GM19025 (cell line): ENCODE results near the gene SIRT6.
"Not testable (repeated sequence)": the region's sequence is repeated elsewhere in the genome, so short reads cannot be mapped to it uniquely, and the experiment has no call there.

Experiments used
- ATAC-seq: cut with Tn5 transposase; IDR thresholded peaks from one replicate; pipeline ENCODE4 v1.9.1; 2021; ENCODE audit warnings: mild to moderate bottlenecking, low read depth, moderate library complexity; ENCODE audit not compliant: unreplicated experiment

SIRT6 gene

DNA sequence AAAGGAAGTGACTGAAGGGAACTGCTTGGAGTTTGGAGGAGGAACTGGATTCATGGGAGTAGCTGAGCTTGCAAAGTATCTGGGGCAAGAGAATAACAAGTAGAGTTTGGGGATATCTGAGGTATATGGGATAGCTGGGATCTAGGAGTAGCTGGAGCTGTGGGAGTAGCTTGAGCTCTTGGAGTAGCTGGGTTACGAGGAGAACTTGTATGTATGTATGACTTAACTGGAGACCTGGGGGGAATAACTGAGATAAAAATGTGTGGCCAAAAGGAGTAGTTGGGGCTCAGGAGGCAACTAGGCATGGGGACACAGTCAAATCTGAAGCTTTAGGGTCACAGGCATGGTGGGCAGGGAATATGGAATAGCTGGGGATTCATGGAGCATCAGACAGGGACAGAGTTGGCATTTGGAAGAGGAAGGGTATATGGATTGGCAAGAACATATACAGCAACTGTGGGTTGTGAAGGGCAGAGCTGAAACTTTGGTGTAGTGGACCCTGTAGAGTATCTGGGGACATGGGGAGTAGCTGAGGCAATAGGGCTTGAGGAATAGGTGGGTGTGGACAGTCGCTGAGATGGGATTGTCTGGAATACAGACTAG is 18.7 kb upstream of the SIRT6 start:
- ATAC-seq: no peak

DNA sequence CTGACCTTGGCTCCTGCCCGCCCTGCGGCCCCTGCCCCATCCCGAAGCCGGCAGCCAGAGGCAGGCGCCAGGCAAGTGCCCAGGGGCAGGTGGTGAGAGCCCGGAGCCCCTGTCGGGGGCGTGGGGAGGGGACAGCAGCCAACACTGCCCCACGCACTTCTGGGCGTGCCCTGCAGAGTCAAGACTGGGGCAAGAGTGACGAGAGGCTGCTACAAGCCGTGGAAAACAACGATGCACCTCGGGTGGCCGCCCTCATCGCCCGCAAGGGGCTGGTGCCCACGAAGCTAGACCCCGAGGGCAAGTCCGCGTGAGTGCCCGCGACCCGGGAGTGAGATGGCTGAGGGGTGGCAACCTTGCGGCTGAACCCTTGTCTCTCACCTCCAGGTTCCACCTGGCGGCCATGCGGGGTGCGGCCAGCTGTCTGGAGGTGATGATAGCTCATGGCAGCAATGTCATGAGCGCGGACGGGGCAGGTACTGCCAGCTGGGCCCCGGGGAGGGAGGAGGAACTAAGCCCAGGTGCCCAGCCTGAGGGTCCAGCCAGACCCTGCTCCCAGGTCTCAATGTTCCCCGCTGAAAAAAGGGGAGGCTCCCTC is 17.4 kb upstream of the SIRT6 start:
- no peak for ATAC-seq

DNA sequence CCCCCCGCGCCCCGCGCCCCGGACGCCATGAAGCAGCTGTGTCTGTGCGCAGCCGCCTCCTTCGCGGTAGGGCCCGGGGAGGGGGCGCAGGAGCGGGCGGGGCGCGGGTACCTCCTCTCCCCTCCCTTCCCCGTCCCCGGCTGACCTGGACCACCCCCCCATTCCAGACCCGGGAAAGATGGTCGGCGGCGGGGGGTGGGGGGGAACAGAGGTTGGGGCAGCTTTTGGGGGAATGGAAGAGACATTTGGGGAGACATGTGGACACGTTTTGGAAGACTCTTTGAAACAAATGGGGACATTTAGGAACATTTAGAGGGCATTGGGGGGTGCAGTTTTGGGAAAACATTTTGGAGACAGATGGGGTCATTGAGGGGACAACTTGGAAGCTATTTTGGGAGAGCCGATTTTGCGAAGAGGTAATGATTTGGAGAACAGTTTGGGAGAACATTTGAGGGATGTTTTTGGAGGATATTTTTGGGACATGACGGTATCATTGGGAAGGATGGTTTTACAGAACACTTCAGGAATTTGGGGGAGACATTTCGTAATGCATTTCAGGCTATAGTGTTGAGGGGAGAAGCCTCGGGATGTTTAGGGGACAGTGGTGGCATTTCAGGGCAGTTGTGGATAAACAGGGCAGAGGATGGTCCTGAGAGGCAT is 16.2 kb upstream of the SIRT6 start:
- ATAC-seq: no peak

DNA sequence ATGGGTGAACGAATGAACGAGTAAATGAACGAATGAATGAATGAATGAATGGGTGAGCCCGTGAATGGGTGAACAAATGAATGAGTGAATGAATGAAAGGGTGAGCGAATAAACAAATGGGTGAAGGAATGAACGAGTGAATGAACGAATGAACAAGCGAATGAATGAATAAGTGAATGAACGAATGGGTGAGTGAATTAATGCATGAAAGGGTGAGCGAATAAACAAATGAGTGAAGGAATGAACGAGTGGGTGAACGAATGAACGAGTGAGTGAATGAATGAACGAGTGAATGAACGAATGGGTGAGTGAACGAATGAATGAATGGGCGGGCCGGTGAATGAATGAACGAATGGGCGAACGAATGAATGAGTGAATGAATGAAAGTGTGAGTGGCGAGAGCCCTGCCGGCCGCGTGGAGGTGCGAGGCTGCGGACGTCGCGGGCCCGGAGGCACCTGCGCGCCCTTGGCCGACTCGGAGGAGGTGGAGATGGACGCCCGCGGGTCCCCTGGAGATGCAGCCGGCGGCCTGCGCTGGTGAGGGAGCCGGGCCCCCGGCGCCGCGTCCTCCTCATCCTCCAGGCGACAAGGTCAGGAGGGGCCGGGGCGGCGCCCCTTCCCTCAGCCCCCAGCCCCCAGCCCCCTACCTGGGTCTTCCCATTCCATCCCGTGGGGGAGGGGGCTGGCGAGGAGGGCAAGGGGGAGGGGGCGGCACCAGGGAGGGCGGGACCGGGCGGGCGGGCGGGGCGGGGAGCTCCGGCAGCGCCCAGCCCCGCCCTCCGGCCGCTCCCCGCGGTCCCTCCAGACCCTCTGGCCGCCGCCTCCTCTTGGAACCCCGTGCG is 15.5 kb upstream of the SIRT6 start:
- no peak for ATAC-seq

DNA sequence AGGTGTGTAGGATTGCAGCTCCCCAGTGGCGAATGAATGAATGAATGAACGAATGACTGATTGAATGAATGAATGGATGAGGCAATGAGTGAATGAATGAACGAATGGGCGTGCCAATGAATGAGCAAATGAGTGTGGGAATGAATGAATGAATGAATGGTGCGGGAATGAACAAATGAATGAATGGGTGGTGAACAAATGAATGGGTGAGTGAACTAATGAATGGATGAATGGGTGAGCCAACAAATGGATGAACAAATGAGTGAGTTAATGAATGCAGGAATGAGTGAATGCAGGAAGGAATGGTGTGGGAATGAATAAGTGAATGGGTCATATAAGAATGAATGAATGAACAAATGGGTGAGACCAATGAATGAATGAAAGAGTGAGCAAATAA is 14.9 kb upstream of the SIRT6 start:
- no peak for ATAC-seq

DNA sequence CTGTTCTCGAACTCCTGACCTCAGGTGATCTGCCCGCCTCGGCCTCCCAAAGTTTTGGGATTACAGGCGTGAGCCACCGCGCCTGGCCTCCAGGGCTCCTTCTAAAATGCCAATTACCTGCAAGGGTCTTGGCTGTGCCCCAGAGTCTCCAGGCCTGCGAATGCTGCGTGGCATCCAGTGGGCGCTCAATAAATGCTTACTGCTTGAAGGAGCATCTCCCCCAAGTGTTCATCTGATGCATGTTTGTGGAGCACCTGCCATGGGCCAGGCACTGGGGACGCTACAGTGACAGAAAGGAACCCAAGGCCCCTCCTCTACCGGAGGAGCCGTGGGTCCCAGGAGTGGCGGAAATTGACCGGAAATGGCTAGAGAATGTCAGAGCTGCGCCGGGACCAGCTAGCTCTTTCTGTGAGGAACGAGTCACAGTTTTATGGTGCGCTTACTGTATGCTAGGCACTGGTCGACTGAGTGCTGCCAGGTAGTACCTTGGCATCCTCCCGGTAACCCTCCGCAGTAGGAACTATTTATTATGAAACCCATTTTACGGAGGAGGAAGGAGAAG is 14.3 kb upstream of the SIRT6 start:
- ATAC-seq: no peak

DNA sequence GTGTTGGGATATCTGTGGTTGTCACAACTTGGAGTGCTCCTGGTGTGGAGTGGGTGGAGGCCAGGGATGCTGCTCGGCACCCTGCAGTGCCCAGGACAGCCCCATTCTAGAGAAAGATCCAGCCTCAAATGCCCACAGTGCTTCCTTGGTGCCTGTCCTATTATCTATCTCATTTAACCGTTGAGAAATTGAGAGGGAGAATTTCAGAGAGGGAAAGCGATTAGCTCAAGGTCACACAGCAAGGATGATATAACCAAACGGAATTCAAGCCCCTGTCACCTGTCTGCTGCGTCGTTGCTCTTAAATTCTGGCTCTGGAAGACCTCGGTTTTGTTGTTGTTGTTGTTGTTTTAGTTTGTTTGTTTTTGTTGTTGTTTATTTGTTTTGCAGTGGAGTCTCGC is 13.6 kb upstream of the SIRT6 start:
- no peak for ATAC-seq

DNA sequence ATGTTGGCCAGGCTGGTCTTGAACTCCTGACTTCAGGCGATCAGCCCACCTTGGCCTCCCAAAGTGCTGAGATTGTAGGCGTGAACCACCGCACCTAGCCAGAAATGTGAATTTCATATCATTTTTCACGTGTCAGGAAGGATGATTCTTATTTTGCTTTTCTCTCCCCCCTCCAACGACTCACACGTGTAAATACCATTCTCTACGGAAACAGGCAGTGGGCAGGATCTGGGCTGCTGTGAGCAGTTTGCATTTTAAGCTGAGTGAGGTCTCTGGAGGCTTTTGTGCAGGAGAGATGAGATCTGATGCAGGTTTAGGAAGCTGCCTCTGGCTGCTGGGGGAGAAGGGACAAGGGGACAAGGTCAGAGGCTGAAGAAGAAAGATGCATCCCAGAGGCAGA is 12.0 kb upstream of the SIRT6 start:
- no peak for ATAC-seq

DNA sequence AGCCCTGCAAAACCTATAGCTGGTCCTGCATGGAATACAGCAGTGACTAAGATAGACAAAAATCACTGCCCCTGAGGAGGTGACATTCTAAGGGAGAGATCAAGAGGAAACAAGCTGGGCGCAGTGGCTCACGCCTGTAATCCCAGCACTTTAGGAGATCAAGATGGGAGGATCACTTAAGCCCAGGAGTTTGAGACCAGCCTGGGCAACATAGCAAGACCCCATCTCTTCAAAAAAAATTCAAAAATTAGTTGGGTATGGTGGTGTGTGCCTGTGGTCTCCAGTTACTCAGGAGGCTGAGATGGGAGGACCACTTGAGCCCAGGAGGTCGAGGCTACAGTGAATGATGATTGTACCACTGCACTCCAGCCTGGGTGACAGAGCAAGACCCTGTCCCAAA is 10.2 kb upstream of the SIRT6 start:
- not testable (repeated sequence) for ATAC-seq

DNA sequence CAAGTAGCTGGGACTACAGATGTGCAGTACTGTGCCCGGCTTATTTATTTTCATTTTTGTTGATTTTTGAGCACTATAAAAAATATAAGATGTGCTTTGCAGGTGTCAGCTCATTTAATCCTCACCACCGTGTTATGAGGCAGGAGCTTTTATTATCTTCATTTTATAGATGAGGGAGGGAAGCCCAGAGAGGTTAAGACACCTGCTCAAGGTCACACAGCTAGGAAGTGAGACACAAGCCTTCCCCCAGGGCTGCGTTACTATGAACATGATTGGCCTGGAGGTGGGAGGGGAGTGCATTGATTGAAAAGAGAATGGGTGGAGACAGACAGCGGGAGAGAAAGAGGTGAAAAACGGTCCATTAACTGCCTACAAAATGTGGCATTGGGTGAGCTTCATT is 7.3 kb upstream of the SIRT6 start:
- no peak for ATAC-seq

DNA sequence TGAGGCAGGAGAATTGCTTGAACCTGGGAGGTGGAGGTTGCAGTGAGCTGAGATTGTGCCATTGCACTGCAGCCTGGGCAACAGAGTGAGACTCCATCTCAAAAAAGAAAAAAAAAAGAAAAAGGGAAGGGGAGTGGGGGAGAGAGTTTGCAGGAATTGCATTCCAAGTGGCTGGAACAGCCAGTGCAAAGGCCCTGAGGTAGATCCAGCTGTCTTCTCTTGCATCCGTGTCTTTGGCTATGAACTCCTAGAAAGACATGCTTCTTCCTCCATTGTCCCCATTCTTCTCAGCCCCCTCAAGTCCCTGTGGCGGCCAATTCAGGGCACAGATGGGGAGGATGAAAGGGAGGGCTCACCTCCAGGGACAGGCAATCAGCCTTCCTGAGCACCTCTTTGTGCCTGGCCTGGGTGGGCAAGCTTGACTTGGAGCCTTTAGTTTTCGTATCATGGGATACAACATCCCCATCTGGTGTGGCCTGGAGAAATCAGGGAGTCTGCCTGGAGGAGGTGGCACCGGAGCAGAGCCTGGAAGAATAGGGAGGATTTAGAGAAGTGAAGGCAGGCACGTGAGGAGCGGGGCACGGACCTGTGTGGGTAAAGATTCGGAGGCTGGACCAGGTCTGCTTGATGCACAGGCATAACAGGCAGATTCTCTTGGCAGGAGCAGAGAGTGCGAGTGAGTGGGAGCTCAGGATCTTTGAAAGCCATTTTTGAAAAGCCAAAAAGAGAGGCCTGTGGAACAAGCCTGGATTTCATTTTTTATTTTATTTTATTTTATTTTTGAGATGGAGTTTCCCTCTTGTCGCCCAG is 5.2 kb upstream of the SIRT6 start:
- no peak for ATAC-seq

DNA sequence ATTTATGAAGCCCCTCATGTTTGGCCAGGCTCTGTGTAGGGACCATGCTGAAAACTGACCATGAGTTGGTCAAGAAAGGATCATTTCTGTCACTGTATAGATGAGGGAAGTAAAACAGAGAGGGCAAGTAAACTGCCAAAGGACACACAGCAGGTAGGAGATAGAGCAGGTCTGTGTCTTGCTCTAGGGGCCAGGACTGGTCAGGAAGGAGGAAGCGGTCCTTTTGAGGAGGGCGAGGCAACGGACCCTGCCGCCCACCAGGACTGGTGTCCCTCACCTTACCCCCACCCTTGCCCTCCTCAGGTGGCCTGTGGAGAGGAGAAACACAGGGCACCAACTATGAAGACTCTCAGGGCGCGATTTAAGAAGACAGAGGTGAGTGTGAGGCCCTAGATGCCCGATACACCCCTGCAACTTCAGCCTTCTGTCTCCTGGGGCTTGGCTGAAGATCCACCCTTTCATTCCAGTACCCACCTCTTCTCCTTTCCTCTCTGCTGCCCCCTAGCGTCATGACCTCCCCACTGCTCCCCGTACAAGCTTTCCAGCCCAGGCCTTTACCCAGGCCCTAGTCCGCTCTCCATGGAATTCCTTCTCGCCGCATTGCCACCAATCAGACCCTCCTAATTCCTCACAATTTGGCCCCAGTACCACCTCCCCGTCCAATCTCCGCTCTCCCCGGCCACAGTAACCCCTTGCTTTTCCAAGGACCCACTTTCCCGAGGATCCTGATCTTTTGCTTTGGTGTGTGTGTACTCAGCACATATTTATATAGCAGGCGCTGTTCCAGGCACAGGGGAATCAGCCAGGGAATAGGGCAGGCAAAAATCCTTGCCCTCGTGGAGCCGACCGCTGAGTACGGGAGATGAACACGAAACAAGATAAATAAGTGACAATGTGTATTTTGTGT is 4.0 kb upstream of the SIRT6 start:
- ATAC-seq: no peak

DNA sequence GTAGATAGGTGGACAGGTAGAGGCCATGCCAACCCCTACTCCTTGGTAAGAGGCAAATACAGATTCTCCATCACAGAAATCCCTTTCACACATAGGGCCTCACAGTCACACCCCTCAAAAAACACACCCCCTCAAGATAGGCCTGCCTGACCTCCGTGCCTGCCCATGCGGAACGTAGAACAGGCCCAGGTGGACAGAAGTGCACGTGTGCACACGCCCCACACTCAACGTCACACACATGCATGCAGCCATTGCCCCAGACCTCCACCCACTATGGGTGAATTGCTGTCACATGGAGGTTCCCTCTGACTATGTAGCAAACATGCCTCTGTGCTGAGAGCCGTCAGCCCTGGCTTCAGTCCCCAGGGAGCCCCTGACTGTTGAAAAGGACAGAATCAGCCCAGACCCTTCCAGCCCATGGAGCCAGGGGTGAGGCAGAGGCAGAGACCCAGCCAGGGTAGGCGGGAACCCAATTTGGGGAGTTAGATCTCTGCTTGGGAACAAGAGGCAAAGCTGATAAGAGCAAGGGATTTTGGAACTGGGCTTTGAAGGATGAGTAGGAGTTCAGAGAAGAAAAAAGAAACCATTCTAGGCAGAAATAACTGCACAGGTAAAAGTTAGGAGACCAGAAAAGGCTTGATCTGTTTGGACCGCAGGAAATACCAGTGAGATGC is 3.2 kb upstream of the SIRT6 start:
- no peak for ATAC-seq

DNA sequence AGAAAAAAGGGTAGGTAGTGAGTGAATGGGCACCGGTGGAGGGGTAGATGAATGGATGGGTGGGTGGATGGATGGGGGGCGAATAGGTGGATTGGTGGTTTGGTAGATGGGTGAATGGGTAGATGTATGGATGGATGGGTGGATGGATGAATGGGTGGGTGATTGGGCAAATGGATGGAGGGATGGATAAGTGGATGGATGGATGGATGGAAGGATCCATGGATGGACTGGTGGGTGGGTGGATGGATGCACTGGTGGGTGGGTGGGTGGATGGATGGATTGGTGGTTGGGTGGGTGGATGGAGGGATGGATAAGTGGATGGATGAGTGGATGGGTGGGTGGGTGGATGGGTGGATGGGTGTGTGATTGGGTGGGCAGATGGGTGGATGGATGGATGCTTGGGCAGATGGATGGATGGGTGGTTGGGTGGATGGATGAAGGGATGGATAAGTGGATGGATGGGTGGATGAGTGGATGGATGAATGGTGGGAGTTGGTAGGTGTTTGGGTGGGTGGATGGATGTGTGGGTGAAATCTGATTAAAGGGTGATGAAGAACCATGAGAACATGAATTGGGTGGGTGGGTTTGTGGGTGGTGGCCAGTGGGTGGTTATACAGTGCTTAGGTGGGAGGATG is 2.5 kb upstream of the SIRT6 start:
- no peak for ATAC-seq

DNA sequence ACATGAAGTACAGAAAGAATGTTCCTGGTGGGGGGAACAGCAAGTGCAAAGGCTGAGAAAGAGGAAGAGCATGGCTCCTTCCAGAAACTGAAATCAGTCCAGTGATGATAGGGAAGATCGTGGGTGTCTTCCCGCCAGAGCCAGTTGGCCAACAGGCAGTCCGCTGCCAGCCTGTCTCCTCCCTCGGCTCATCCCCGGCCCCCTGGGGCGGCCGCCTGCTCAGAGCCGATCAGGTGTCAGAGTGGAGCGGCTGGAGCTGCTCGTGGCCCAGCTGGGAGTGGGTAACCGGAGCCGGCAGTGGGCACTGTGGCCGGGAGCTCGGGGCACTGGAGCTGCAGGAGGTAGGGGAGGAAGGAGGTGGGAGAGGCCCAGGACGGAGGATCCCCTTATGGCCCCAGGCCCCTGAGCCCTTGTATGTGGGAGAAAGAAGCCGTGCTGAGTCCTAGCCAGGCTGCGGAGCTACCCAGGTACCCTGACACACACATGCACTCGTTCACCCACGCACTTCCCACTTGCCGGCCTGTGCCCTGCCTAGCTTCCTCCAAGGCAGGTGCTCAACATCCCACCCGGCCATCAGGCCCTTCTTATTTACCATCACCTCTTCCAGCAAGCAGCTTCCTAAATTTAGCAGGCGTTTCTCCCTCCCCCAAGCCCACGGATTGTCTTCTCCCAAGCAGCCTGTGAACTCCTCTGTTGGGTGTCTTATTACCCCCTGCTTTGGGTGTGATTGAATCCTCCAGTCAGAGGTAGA is 1.8 kb upstream of the SIRT6 start:
- no peak for ATAC-seq

DNA sequence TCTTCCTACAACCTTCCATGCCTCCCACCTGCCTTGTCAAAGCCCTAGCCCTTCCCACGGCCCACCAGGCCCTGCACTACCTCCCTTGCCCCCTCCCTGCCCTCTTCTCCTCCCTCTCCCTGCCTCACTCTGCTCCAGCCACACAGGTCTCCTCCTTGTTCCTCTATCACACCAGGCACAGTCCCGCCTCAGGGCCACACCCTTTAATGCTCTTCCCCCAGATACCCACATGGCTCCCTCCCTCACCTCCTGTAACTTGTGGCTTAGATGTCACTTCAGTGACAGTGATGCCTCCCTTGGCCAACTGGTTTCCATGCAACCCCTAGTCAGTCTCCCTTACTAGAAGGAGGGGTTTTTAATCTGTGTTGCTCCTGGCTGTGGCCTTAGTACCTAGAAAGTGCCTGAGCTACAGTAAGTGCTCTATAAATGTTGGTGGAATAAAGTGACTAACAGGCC is 1.3 kb downstream of the SIRT6 start:
- ATAC-seq: no peak

DNA sequence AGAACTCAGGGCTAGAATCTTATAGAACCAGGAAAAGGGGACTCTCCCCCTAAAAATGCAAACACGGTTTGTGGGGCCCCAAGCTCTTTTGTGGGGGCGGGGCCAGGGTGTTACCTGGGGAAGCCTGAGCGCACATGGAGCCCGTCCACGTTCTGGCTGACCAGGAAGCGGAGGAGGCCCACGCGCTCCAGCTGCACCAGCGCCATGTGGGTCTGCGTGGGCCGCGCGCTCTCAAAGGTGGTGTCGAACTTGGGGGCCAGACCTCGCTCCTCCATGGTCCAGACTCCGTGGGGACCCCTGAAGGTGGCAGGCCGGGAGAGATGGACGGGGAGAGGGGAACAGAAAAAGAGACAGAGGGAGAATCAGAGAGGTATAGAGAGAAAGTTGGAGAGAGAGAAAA is 3.4 kb downstream of the SIRT6 start:
- ATAC-seq: no peak
